Left lung (tissue), 10 donors: Measurements from ENCODE around the gene FKBP9. TPM values are rescaled to one million over a fixed set of nuclear protein-coding genes. Genes with fewer than 3 reads are reported as not detected.

ENCODE experiments used
- ATAC-seq: fragments of 200-7000 bp; cut with Tn5 transposase; one replicate; pipeline ENCODE4 v1.9.1; 2020; ENCODE audit warnings: moderate library complexity
- DNase-seq, 4 donors: peaks; one replicate each; pipeline ENCODE4 v3.0.0-alpha.2; 2013 to 2020
- H3K27ac ChIP-seq, 2 donors: fragments of 200-600 bp; sonication (generic) in 1 of 2; one replicate each; pipeline versions ENCODE4 v1.5.0 to v1.8.0; 2020 to 2021
- H3K27me3 ChIP-seq, 2 donors: fragments of 200-600 bp; sonication (generic) in 1 of 2; one replicate each; pipeline versions ENCODE4 v1.5.0 to v1.8.0; 2020 to 2021
- H3K36me3 ChIP-seq, 2 donors: fragments of 200-600 bp; sonication (generic) in 1 of 2; one replicate each; pipeline versions ENCODE4 v1.5.0 to v1.8.0; 2020 to 2021
- H3K4me1 ChIP-seq, 2 donors: fragments of 200-600 bp; one replicate each; pipeline ENCODE4 v1.8.0; 2021
- H3K4me3 ChIP-seq, 2 donors: fragments of 200-600 bp; sonication (generic) in 1 of 2; one replicate each; pipeline versions ENCODE4 v1.5.0 to v1.8.0; 2020 to 2021; ENCODE audit warnings: mild to moderate bottlenecking in 1 of 2
- H3K9me3 ChIP-seq, 2 donors: fragments of 200-600 bp; sonication (generic) in 1 of 2; one replicate each; pipeline versions ENCODE4 v1.5.0 to v1.8.0; 2020 to 2021
- CTCF ChIP-seq, 2 donors: fragments of 200-600 bp; sonication (generic) in 1 of 2; IDR thresholded peaks; one replicate each; pipeline versions ENCODE4 v1.5.0 to v1.8.0; 2021; ENCODE audit warnings: antibody characterized with exemption in 2 of 2
- intact Hi-C, 2 donors: fragments of 100-400 bp; cut with DNase I; formaldehyde crosslinking; loops; one replicate each; pipeline versions ENCODE4 v1.11.2 to v1.14.2; 2022
- polyA plus RNA-seq, 6 donors: library from polyadenylated mRNA; unstranded; fragments of 120-200 nt; gene quantifications; one replicate each; pipeline ENCODE4 v1.2.1, GENCODE V29; 2013; ENCODE audit not compliant: insufficient read length in 6 of 6
- total RNA-seq, 2 donors: library from RNA; stranded (reverse); fragmentation: NEBNext Ultra II Directional; extraction: Animal tissue kit (Norgen Biotek cat#: 25700); gene quantifications; one replicate each; pipeline ENCODE4 v1.2.1, GENCODE V29; 2021
- donor health status: DM: no; HTN: yes; CAD: no.
- donor health status: DM: no; HTN: no; CAD: no.

FKBP9 gene
- total and polyA plus RNA-seq, 8 donors, result 91.4 to 264 (median 205) TPM

GRCh38 chr7:33038639-33039038 lies 81.4 kb downstream of the FKBP9 start:
- Histone ChIP-seq H3K36me3 (no peaks in the 10 kb centered on the region), H3K27ac (peak overlapping the region; percentile 63 to 82), H3K4me1 (peaks cover 9 to 62% of the 10 kb centered on the region in 2 donors), H3K4me3 (peak overlapping the region in 1 of 2 donors; percentile 46), H3K9me3 (no peaks in the 10 kb centered on the region), H3K27me3 (no peaks in the 10 kb centered on the region)
- ATAC-seq, result no peak
- no peak for DNase-seq
- no peak for TF ChIP-seq CTCF (IDR thresholded peaks at IDR 0.05)
- intact Hi-C loops, result no loop called here

GRCh38 chr7:33039257-33039902 lies 82.1 kb downstream of the FKBP9 start:
- Histone ChIP-seq H3K27me3 (no peaks in the 10 kb centered on the region), H3K9me3 (no peaks in the 10 kb centered on the region), H3K36me3 (no peaks in the 10 kb centered on the region), H3K4me1 (peaks cover 9 to 69% of the 10 kb centered on the region in 2 donors), H3K4me3 (peak overlapping the region; percentile 19 to 46), H3K27ac (peak overlapping the region; percentile 63 to 82)
- DNase-seq (no peak), ATAC-seq (peak; percentile 55)
- intact Hi-C loops, result no loop called here
- no peak for TF ChIP-seq CTCF (IDR thresholded peaks at IDR 0.05)

GRCh38 chr7:33039903-33040292 lies 82.7 kb downstream of the FKBP9 start:
- Histone ChIP-seq H3K4me3 (peak overlapping the region; percentile 19 to 46), H3K27ac (peak overlapping the region; percentile 63 to 82)

GRCh38 chr7:33040803-33041516 lies 83.7 kb downstream of the FKBP9 start:
- Histone ChIP-seq H3K4me3 (peak overlapping the region in 1 of 2 donors; percentile 46), H3K9me3 (no peaks in the 10 kb centered on the region), H3K4me1 (peaks cover 9 to 81% of the 10 kb centered on the region in 2 donors), H3K27me3 (no peaks in the 10 kb centered on the region), H3K36me3 (no peaks in the 10 kb centered on the region), H3K27ac (peak overlapping the region; percentile 63 to 82)
- intact Hi-C loops, result no loop called here
- peak; percentile 93 for ATAC-seq
- DNase-seq, result peak in 1 of 4 donors; percentile 49
- TF ChIP-seq CTCF (IDR thresholded peaks at IDR 0.05), result no peak

More at GRCh38 chr7:33039903-33040292, 82.7 kb downstream of the FKBP9 start:
- no peak for DNase-seq
- ATAC-seq, result peak; percentile 10
- intact Hi-C loops, result no loop called here
- no peaks in the 10 kb centered on the region for H3K27me3 ChIP-seq
- peaks cover 9 to 73% of the 10 kb centered on the region in 2 donors for H3K4me1 ChIP-seq
- H3K36me3 ChIP-seq, result no peaks in the 10 kb centered on the region
- no peak for TF ChIP-seq CTCF (IDR thresholded peaks at IDR 0.05)
- no peaks in the 10 kb centered on the region for H3K9me3 ChIP-seq
